Measurements from ENCODE around the gene ODAD4. TPM values are rescaled to one million over a fixed set of nuclear protein-coding genes. Genes with fewer than 3 reads are reported as not detected.

The ODAD4 gene
- total RNA-seq, 2 experiments from 2014 or later: 1.1 to 1.3 TPM

- Histone ChIP-seq H3K4me2 (ENCODE audit: low read length) (no peak overlapping the region), H3K4me3 (ENCODE audit: low read depth, low read length, poor library complexity, severe bottlenecking) (no peak overlapping the region), H3K9me3 (ENCODE audit: low read length) (no peaks in the 10 kb centered on the region), H3K36me3 (ENCODE audit: insufficient read depth, low read length) (peaks cover 71% of the 10 kb centered on the region), H4K20me1 (ENCODE audit: insufficient read depth, low read length) (peaks cover 19% of the 10 kb centered on the region), H3K9me2 (ENCODE audit: insufficient read depth, low read length) (no peaks in the 10 kb centered on the region), H3K79me2 (ENCODE audit: insufficient read depth, low read depth, low read length) (peaks cover 47% of the 10 kb centered on the region), H3K4me1 (ENCODE audit: insufficient read depth, low read length, poor library complexity, severe bottlenecking) (peaks cover 9% of the 10 kb centered on the region), H2AFZ (ENCODE audit: low read length) (no peak overlapping the region), H3K27ac (ENCODE audit: low read depth, low read length, poor library complexity, severe bottlenecking) (no peak overlapping the region)
- ChIA-PET POLR2A (interaction anchor here (0.6 kb wide), 1 partner anchor 185 kb away, joined by 5 read pairs; no protein-coding TSS in a partner anchor), CTCF (ENCODE audit: unreplicated experiment) (no interaction called here)
- TF ChIP-seq EZH2phosphoT487 (IDR thresholded peaks at IDR 0.05; ENCODE audit: borderline replicate concordance, low read depth, low read length): no peak
- TF ChIP-seq CTCF (conservative IDR thresholded peaks at IDR 0.05; ENCODE audit: low read length): no peak
- BruUV-seq (replicated peaks): no TSS peak
- no peak for DNase-seq (ENCODE audit: low spot score)
- intact Hi-C loops (cut with micrococcal nuclease; ENCODE audit: unreplicated experiment): no loop called here
Observed at GRCh38 chr17:41914358-41914766, 16.1 kb upstream of the ODAD4 start.

- H3K36me3 ChIP-seq (ENCODE audit: insufficient read depth, low read length): peaks cover 65% of the 10 kb centered on the region
- CTCF ChIA-PET (ENCODE audit: unreplicated experiment): no interaction called here
- H4K20me1 ChIP-seq (ENCODE audit: insufficient read depth, low read length): peaks cover 19% of the 10 kb centered on the region
- H3K4me1 ChIP-seq (ENCODE audit: insufficient read depth, low read length, poor library complexity, severe bottlenecking): peaks cover 15% of the 10 kb centered on the region
- no peak overlapping the region for H2AFZ ChIP-seq (ENCODE audit: low read length)
- POLR2A ChIA-PET: no interaction called here
- no peak overlapping the region for H3K4me2 ChIP-seq (ENCODE audit: low read length)
- DNase-seq (ENCODE audit: low spot score): no peak
- no peak overlapping the region for H3K27ac ChIP-seq (ENCODE audit: low read depth, low read length, poor library complexity, severe bottlenecking)
- H3K4me3 ChIP-seq (ENCODE audit: low read depth, low read length, poor library complexity, severe bottlenecking): no peak overlapping the region
- BruUV-seq (replicated peaks): no TSS peak
- TF ChIP-seq CTCF (conservative IDR thresholded peaks at IDR 0.05; ENCODE audit: low read length) (no peak), EZH2phosphoT487 (IDR thresholded peaks at IDR 0.05; ENCODE audit: borderline replicate concordance, low read depth, low read length) (no peak)
- H3K9me3 ChIP-seq (ENCODE audit: low read length): no peaks in the 10 kb centered on the region
- H3K9me2 ChIP-seq (ENCODE audit: insufficient read depth, low read length): no peaks in the 10 kb centered on the region
- H3K79me2 ChIP-seq (ENCODE audit: insufficient read depth, low read depth, low read length): peaks cover 47% of the 10 kb centered on the region
- intact Hi-C loops (cut with micrococcal nuclease; ENCODE audit: unreplicated experiment): loop anchor here (5.0 kb wide), 1 partner anchor 47 kb away; no protein-coding TSS in a partner anchor
Observed at GRCh38 chr17:41915020-41915419, 15.4 kb upstream of the ODAD4 start.

GRCh38 chr17:41915566-41915965 is 14.9 kb upstream of the ODAD4 start:
- DNase-seq (ENCODE audit: low spot score): no peak
- Histone ChIP-seq H3K79me2 (ENCODE audit: insufficient read depth, low read depth, low read length) (peaks cover 47% of the 10 kb centered on the region), H3K27ac (ENCODE audit: low read depth, low read length, poor library complexity, severe bottlenecking) (no peak overlapping the region), H3K4me3 (ENCODE audit: low read depth, low read length, poor library complexity, severe bottlenecking) (no peak overlapping the region), H3K9me3 (ENCODE audit: low read length) (no peaks in the 10 kb centered on the region), H3K4me1 (ENCODE audit: insufficient read depth, low read length, poor library complexity, severe bottlenecking) (peaks cover 18% of the 10 kb centered on the region), H3K9me2 (ENCODE audit: insufficient read depth, low read length) (no peaks in the 10 kb centered on the region), H4K20me1 (ENCODE audit: insufficient read depth, low read length) (peaks cover 19% of the 10 kb centered on the region), H2AFZ (ENCODE audit: low read length) (no peak overlapping the region), H3K36me3 (ENCODE audit: insufficient read depth, low read length) (peaks cover 59% of the 10 kb centered on the region), H3K4me2 (ENCODE audit: low read length) (no peak overlapping the region)
- BruUV-seq (replicated peaks): no TSS peak
- TF ChIP-seq CTCF (conservative IDR thresholded peaks at IDR 0.05; ENCODE audit: low read length) (no peak), EZH2phosphoT487 (IDR thresholded peaks at IDR 0.05; ENCODE audit: borderline replicate concordance, low read depth, low read length) (no peak)
- intact Hi-C loops (cut with micrococcal nuclease; ENCODE audit: unreplicated experiment): loop anchor here (5.0 kb wide), 1 partner anchor 47 kb away; no protein-coding TSS in a partner anchor
- CTCF ChIA-PET (ENCODE audit: unreplicated experiment): no interaction called here
- POLR2A ChIA-PET: no interaction called here
